SK-N-SH (cell line): ENCODE data around the gene FCAMR.

Experiments used
- CTCF ChIP-seq: fragments of 200-600 bp; sonication (generic); IDR thresholded peaks from 2 replicates; pipeline ENCODE4 v1.6.1; 2017; ENCODE audit warnings: antibody characterized with exemption, mild to moderate bottlenecking, moderate library complexity
- TF ChIP-seq, protein P1 (sequence below): IDR thresholded peaks from 2 replicates; pipeline ENCODE4 v1.4.0; 2012; ENCODE audit warnings: low read depth, borderline replicate concordance

GRCh38 chr1:206937425-206937824 lies 32.8 kb downstream of the FCAMR start:
- no peak for TF ChIP-seq CTCF
- TF ChIP-seq, protein P1, sequence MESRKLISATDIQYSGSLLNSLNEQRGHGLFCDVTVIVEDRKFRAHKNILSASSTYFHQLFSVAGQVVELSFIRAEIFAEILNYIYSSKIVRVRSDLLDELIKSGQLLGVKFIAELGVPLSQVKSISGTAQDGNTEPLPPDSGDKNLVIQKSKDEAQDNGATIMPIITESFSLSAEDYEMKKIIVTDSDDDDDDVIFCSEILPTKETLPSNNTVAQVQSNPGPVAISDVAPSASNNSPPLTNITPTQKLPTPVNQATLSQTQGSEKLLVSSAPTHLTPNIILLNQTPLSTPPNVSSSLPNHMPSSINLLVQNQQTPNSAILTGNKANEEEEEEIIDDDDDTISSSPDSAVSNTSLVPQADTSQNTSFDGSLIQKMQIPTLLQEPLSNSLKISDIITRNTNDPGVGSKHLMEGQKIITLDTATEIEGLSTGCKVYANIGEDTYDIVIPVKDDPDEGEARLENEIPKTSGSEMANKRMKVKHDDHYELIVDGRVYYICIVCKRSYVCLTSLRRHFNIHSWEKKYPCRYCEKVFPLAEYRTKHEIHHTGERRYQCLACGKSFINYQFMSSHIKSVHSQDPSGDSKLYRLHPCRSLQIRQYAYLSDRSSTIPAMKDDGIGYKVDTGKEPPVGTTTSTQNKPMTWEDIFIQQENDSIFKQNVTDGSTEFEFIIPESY = no peak
